Caco-2 (cell line): ENCODE data around the gene CACNG5. TPM values are rescaled to one million over a fixed set of nuclear protein-coding genes. Genes with fewer than 3 reads are reported as not detected.

Experiments
- BruUV-seq: library from RNA; stranded (reverse); fragments of 400-500 nt; replicated peaks from 2 replicates; lab custom pipeline; 2021; lab: Mats Ljungman, UMichigan
- CTCF ChIA-PET: fragments of 300-600 bp; sonication (Branson Sonifier 250); formaldehyde crosslinking; loops from one replicate; lab custom pipeline; 2022; ENCODE audit warnings: antibody characterized with exemption; lab: Charles Lee
- POLR2A ChIA-PET: fragments of 300-600 bp; sonication (Branson Sonifier 250); formaldehyde crosslinking; loops from one replicate; lab custom pipeline; 2022; ENCODE audit warnings: antibody characterized with exemption; lab: Charles Lee
- DNase-seq, 2 experiments: peaks; one replicate each; pipeline versions ENCODE4 v3.0.0 to v3.0.0-alpha.2; 2020 to 2022
- H3K27me3 ChIP-seq: replicated peaks from 2 replicates; pipeline ENCODE4 v1.6.0; 2011; ENCODE audit warnings: low read length; ENCODE audit not compliant: control insufficient read depth, insufficient read depth
- H3K36me3 ChIP-seq: 2 replicates; pipeline ENCODE4 v1.5.1; 2011; ENCODE audit warnings: low read length; ENCODE audit not compliant: control insufficient read depth, insufficient read depth
- H3K4me1 ChIP-seq: fragments of 250-450 bp; sonication (Bioruptor Pico); 2 replicates; pipeline ENCODE4 v1.5.1; 2020; ENCODE audit warnings: mild to moderate bottlenecking
- H3K4me3 ChIP-seq: 2 replicates; pipeline ENCODE4 v1.5.1; 2011; ENCODE audit warnings: low read depth, mild to moderate bottlenecking, control low read depth, low read length
- H3K9me3 ChIP-seq: fragments of 250-450 bp; sonication (Bioruptor Pico); 2 replicates; pipeline ENCODE4 v1.5.1; 2020; ENCODE audit warnings: mild to moderate bottlenecking, moderate library complexity
- H3K27ac Mint-ChIP-seq: one replicate; pipeline ENCODE4 v1.8.0; 2022; ENCODE audit warnings: mixed read lengths; ENCODE audit not compliant: unreplicated experiment
- H3K27me3 Mint-ChIP-seq: one replicate; pipeline ENCODE4 v1.8.0; 2022; ENCODE audit warnings: mixed read lengths; ENCODE audit not compliant: insufficient read depth, unreplicated experiment
- H3K36me3 Mint-ChIP-seq: one replicate; pipeline ENCODE4 v1.8.0; 2022; ENCODE audit warnings: mild to moderate bottlenecking, mixed read lengths; ENCODE audit not compliant: insufficient read depth, unreplicated experiment
- H3K4me1 Mint-ChIP-seq: one replicate; pipeline ENCODE4 v1.8.0; 2022; ENCODE audit warnings: low read depth, mixed read lengths; ENCODE audit not compliant: unreplicated experiment
- H3K4me3 Mint-ChIP-seq: one replicate; pipeline ENCODE4 v1.8.0; 2022; ENCODE audit warnings: mild to moderate bottlenecking, moderate library complexity, mixed read lengths; ENCODE audit not compliant: unreplicated experiment
- H3K9me3 Mint-ChIP-seq: one replicate; pipeline ENCODE4 v1.8.0; 2022; ENCODE audit warnings: mixed read lengths; ENCODE audit not compliant: unreplicated experiment
- intact Hi-C: fragments of 100-400 bp; cut with micrococcal nuclease; formaldehyde crosslinking; loops from one replicate; pipeline ENCODE4 v1.10.0; 2022; ENCODE audit not compliant: unreplicated experiment
- total RNA-seq: library from RNA; stranded (reverse); gene quantifications from 2 replicates; pipeline ENCODE4 v1.2.3, GENCODE V29; 2022
- TF ChIP-seq, protein P1 (sequence below), 2 experiments: fragments of 200-600 bp in 1 of 2; IDR thresholded peaks; 1 replicate in 1 of 2; 2 replicates in 1 of 2; pipeline versions ENCODE4 v1.5.1 to v1.8.0; 2011 to 2022; ENCODE audit warnings: antibody characterized with exemption in 1 of 2, control low read depth in 1 of 2, inconsistent platforms in 1 of 2, low read depth in 1 of 2, low read length in 1 of 2, mild to moderate bottlenecking in 1 of 2, moderate library complexity in 1 of 2; ENCODE audit not compliant: insufficient read depth in 1 of 2, severe bottlenecking in 1 of 2, unreplicated experiment in 1 of 2

CACNG5 gene
- total RNA-seq, 1 experiment from 2014 or later, result not detected

- Histone ChIP-seq H3K36me3 (no peaks in the 10 kb centered on the region), H3K4me3 (no peak overlapping the region), H3K4me1 (no peaks in the 10 kb centered on the region), H3K9me3 (peaks cover 6% of the 10 kb centered on the region), H3K27me3 (no peaks in the 10 kb centered on the region; the same call in 1 of the 2 replicates)
- TF ChIP-seq, protein P1, sequence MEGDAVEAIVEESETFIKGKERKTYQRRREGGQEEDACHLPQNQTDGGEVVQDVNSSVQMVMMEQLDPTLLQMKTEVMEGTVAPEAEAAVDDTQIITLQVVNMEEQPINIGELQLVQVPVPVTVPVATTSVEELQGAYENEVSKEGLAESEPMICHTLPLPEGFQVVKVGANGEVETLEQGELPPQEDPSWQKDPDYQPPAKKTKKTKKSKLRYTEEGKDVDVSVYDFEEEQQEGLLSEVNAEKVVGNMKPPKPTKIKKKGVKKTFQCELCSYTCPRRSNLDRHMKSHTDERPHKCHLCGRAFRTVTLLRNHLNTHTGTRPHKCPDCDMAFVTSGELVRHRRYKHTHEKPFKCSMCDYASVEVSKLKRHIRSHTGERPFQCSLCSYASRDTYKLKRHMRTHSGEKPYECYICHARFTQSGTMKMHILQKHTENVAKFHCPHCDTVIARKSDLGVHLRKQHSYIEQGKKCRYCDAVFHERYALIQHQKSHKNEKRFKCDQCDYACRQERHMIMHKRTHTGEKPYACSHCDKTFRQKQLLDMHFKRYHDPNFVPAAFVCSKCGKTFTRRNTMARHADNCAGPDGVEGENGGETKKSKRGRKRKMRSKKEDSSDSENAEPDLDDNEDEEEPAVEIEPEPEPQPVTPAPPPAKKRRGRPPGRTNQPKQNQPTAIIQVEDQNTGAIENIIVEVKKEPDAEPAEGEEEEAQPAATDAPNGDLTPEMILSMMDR (IDR thresholded peaks at IDR 0.05; ENCODE audit: insufficient read depth in 1 of 2, low read depth in 1 of 2, low read length in 1 of 2, severe bottlenecking in 1 of 2, unreplicated experiment in 1 of 2), result no peak
- Mint-ChIP-seq H3K9me3 (no peaks in the 10 kb centered on the region), H3K36me3 (no peaks in the 10 kb centered on the region), H3K27me3 (peaks cover 16% of the 10 kb centered on the region), H3K4me3 (no peak overlapping the region), H3K4me1 (no peaks in the 10 kb centered on the region), H3K27ac (no peak overlapping the region)
- no peak for DNase-seq
- no TSS peak for BruUV-seq
- intact Hi-C loops, result no loop called here
- ChIA-PET POLR2A (no interaction called here), CTCF (no interaction called here)
These were observed 15.5 kb upstream of the CACNG5 start for GRCh38 chr17:66819466-66819865.

- Histone ChIP-seq H3K27me3 (no peaks in the 10 kb centered on the region; the same call in 1 of the 2 replicates), H3K4me1 (no peaks in the 10 kb centered on the region), H3K4me3 (no peak overlapping the region), H3K9me3 (peaks cover 6% of the 10 kb centered on the region), H3K36me3 (no peaks in the 10 kb centered on the region)
- no peaks in the 10 kb centered on the region for H3K9me3 Mint-ChIP-seq
- CTCF ChIA-PET, result no interaction called here
- POLR2A ChIA-PET, result no interaction called here
- TF ChIP-seq, protein P1 (IDR thresholded peaks at IDR 0.05; ENCODE audit: insufficient read depth in 1 of 2, low read depth in 1 of 2, low read length in 1 of 2, severe bottlenecking in 1 of 2, unreplicated experiment in 1 of 2), result no peak
- H3K4me1 Mint-ChIP-seq, result no peaks in the 10 kb centered on the region
- BruUV-seq, result no TSS peak
- intact Hi-C loops, result no loop called here
- no peaks in the 10 kb centered on the region for H3K36me3 Mint-ChIP-seq
- no peak overlapping the region for H3K4me3 Mint-ChIP-seq
- H3K27ac Mint-ChIP-seq, result no peak overlapping the region
- H3K27me3 Mint-ChIP-seq, result peaks cover 14% of the 10 kb centered on the region
- DNase-seq, result no peak
These were observed 12.9 kb upstream of the CACNG5 start for GRCh38 chr17:66822009-66822408.

DNA sequence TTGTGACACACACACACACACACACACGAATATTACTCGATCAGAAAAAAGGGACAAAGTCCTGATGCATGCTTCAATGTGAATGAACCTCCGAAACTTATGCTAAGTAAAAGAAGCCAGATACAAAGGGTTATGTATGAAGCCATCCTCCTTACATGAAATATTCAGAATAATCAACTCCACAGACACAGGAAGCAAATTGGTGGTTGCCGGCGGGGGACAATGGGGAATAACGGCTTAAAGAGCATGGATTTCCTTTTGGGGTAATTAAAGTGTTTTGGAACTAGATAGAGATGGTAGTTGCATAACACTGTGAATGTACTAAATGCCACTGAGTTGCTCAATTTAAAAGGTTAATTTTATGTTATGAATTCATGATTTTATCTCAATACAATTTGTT is 8.1 kb upstream of the CACNG5 start:
- no peaks in the 10 kb centered on the region for H3K9me3 ChIP-seq
- H3K27me3 ChIP-seq, result no peaks in the 10 kb centered on the region; the same call in 1 of the 2 replicates
- POLR2A ChIA-PET, result no interaction called here
- TF ChIP-seq, protein P1 (IDR thresholded peaks at IDR 0.05; ENCODE audit: insufficient read depth in 1 of 2, low read depth in 1 of 2, low read length in 1 of 2, severe bottlenecking in 1 of 2, unreplicated experiment in 1 of 2), result no peak
- H3K4me1 ChIP-seq, result no peaks in the 10 kb centered on the region
- Mint-ChIP-seq H3K27ac (no peak overlapping the region), H3K9me3 (no peaks in the 10 kb centered on the region), H3K4me1 (no peaks in the 10 kb centered on the region), H3K36me3 (no peaks in the 10 kb centered on the region), H3K4me3 (no peak overlapping the region), H3K27me3 (peaks cover 20% of the 10 kb centered on the region)
- CTCF ChIA-PET, result no interaction called here
- no peaks in the 10 kb centered on the region for H3K36me3 ChIP-seq
- no peak for DNase-seq
- H3K4me3 ChIP-seq, result no peak overlapping the region
- intact Hi-C loops, result no loop called here
- no TSS peak for BruUV-seq
